Right lobe of liver (tissue), 6 donors: Measurements from ENCODE around the gene SEC23IP. TPM values are rescaled to one million over a fixed set of nuclear protein-coding genes. Genes with fewer than 3 reads are reported as not detected.

Source experiments
- ATAC-seq, 4 donors: fragments of 200-7000 bp; cut with Tn5 transposase; one replicate each; pipeline ENCODE4 v1.9.1; 2020; ENCODE audit warnings: mild to moderate bottlenecking in 4 of 4, moderate library complexity in 4 of 4
- DNase-seq, 3 donors: peaks; one replicate each; pipeline ENCODE4 v3.0.0-alpha.2; 2020
- H3K27ac ChIP-seq, 3 donors: fragments of 200-600 bp; one replicate each; pipeline ENCODE4 v1.8.0; 2022
- H3K27me3 ChIP-seq, 2 donors: fragments of 200-600 bp; one replicate each; pipeline ENCODE4 v1.8.0; 2022
- H3K36me3 ChIP-seq, 4 donors: fragments of 200-600 bp; sonication (generic) in 1 of 4; one replicate each; pipeline versions ENCODE4 v1.5.1 to v1.8.0; 2017 to 2022; ENCODE audit warnings: control low read depth in 1 of 4
- H3K4me1 ChIP-seq, 4 donors: fragments of 200-600 bp; sonication (generic) in 1 of 4; one replicate each; pipeline versions ENCODE4 v1.5.1 to v1.8.0; 2017 to 2022; ENCODE audit warnings: control low read depth in 1 of 4
- H3K4me3 ChIP-seq, 3 donors: fragments of 200-600 bp; one replicate each; pipeline ENCODE4 v1.8.0; 2022
- H3K9me3 ChIP-seq, 4 donors: fragments of 200-600 bp; sonication (generic) in 1 of 4; one replicate each; pipeline versions ENCODE4 v1.5.1 to v1.8.0; 2017 to 2022; ENCODE audit warnings: control low read depth in 1 of 4
- POLR2A ChIP-seq: fragments of 450-650 bp; IDR thresholded peaks from one replicate; pipeline ENCODE4 v1.6.1; 2017; ENCODE audit warnings: antibody characterized with exemption, mild to moderate bottlenecking
- WGBS: methylation state at CpG from one replicate; pipeline ENCODE4 v1.1.6; 2018; ENCODE audit warnings: low coverage, low lambda C conversion rate; ENCODE audit not compliant: insufficient coverage; ENCODE audit errors: missing lambda C conversion rate; 5-methylcytosine and 5-hydroxymethylcytosine counted together
- intact Hi-C, 2 donors: fragments of 100-400 bp; cut with DNase I; formaldehyde crosslinking; loops; one replicate each; pipeline versions ENCODE4 v1.11.2 to v1.14.1; 2022
- total RNA-seq, 6 experiments: library from RNA; depleted of rRNA in 2 of 6; stranded (reverse); fragments of >200 nt in 2 of 6; fragmentation: NEBNext Ultra II Directional in 3 of 6; extraction: Animal tissue kit (Norgen Biotek cat#: 25700) in 3 of 6; gene quantifications; one replicate each; pipeline versions ENCODE4 v1.1.0 to v1.2.4, GENCODE V29; 2016 to 2023
- TF ChIP-seq, protein P1 (sequence below), 4 donors: fragments of 200-600 bp in 3 of 4; fragments of 450-650 bp in 1 of 4; IDR thresholded peaks; one replicate each; pipeline versions ENCODE4 v1.5.1 to v1.8.0; 2016 to 2022; ENCODE audit warnings: antibody characterized with exemption in 4 of 4, mild to moderate bottlenecking in 2 of 4
- donor health status: DM: no; HTN: yes; CAD: no.
- donor health status: DM: no; HTN: no; CAD: no.
- donor health status: DM: no; HTN: no; CAD: no.
- donor health status: DM: no; HTN: yes; CAD: no.
- donor health status: DM: no; HTN: yes; CAD: no.

Gene SEC23IP
- total RNA-seq, 6 experiments from 2014 or later, result 22.2 to 34.9 (median 29.2) TPM

DNA sequence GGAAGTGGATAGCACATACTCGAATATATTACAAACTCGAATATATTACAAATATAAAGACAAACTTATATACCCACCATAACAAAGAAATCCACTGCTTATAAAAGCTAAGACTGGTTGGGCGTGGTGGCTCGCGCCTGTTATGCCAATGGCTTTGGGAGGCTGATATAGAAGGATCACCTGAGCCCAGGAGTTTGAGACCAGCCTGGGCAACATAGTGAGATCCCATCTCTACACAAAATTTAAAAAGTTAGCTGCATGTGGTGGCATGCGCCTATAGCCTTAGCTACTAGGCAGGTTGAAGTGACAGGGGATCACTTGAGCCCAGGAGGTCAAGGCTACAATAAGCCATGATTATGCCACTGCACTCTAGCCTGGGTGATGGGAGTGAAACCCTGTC lies 40.3 kb upstream of the SEC23IP start:
- intact Hi-C loops, result no loop called here
- H3K36me3 ChIP-seq, result peaks cover 0 to 64% (median 19%) of the 10 kb centered on the region in 4 donors
- 95% methylated on average over 6 of the region's 6 CpGs for WGBS

DNA sequence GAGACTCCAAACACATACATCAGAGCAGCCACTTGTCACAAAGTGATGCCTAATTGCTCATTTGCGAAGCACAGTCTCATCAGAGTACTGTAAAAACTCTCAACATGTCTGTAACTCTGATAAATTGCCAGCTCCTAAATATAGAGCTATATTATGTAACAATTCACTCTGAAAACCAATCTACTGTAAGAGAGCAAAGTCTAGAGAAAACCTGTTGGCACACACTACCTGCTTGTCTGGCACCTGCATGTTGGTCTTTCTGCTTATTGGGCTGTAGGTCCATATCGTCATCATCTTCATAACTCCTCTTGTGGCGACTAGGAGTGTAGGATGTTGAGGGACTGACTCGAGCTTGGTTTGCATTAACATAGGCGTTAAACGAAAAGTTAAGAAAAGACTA lies 39.7 kb upstream of the SEC23IP start:
- H3K36me3 ChIP-seq, result peaks cover 0 to 59% (median 15%) of the 10 kb centered on the region in 4 donors
- no peak overlapping the region for H3K4me3 ChIP-seq
- no peak overlapping the region for H3K27ac ChIP-seq
- no peaks in the 10 kb centered on the region for H3K9me3 ChIP-seq
- H3K4me1 ChIP-seq, result peaks cover 0 to under 1% (median 0%) of the 10 kb centered on the region in 4 donors
- DNase-seq (no peak), ATAC-seq (no peak)
- intact Hi-C loops, result no loop called here
- 93% methylated on average over 6 of the region's 6 CpGs for WGBS
- TF ChIP-seq, protein P1, sequence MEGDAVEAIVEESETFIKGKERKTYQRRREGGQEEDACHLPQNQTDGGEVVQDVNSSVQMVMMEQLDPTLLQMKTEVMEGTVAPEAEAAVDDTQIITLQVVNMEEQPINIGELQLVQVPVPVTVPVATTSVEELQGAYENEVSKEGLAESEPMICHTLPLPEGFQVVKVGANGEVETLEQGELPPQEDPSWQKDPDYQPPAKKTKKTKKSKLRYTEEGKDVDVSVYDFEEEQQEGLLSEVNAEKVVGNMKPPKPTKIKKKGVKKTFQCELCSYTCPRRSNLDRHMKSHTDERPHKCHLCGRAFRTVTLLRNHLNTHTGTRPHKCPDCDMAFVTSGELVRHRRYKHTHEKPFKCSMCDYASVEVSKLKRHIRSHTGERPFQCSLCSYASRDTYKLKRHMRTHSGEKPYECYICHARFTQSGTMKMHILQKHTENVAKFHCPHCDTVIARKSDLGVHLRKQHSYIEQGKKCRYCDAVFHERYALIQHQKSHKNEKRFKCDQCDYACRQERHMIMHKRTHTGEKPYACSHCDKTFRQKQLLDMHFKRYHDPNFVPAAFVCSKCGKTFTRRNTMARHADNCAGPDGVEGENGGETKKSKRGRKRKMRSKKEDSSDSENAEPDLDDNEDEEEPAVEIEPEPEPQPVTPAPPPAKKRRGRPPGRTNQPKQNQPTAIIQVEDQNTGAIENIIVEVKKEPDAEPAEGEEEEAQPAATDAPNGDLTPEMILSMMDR (IDR thresholded peaks at IDR 0.05), result no peak
- TF ChIP-seq POLR2A, result no peak
- no peaks in the 10 kb centered on the region for H3K27me3 ChIP-seq

More for the DNA sequence above, 40.3 kb upstream of the SEC23IP start:
- DNase-seq, result no peak
- no peak for ATAC-seq
- H3K4me3 ChIP-seq, result no peak overlapping the region
- no peak overlapping the region for H3K27ac ChIP-seq
- no peak for TF ChIP-seq POLR2A
- TF ChIP-seq, protein P1 (IDR thresholded peaks at IDR 0.05), result no peak
- H3K9me3 ChIP-seq, result no peaks in the 10 kb centered on the region
- H3K4me1 ChIP-seq, result no peaks in the 10 kb centered on the region
- no peaks in the 10 kb centered on the region for H3K27me3 ChIP-seq

DNA sequence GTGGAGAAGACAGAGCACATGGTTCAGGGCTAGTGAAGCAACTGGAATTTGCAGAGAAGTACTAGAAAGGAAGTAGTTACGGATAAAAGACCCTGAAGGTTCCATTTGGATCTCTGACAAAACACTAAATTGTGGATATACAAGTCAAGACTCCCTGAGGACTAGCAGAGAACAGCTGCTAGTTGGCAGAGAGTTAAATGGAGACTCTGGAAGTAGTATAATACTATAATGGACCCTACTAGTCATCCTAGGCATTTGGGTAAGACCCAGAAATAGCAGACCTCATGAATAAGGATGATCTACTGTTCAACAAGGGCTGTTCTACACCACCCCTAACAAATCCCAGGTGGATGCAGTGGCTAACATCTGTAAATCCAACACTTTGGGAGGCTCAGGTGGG lies 39.0 kb upstream of the SEC23IP start:
- no peak for ATAC-seq

DNA sequence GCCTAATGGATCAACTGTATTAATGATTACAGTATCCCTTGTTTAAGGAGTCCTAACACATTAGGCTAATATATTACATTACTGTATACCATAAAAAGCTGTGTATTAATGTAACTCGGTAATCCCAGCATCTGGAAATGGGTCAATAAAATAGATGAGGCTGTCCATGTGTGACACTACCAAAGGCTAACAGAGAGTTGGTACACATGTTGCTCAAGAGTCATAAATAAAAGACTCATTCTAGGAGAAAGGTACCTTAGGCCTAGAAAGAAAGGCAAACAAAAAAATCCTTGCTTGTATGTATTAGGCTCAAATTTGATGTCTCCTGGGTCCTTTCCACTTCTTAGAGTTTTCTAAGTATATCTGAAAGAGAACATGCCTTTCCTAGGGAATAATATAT lies 34.5 kb upstream of the SEC23IP start:
- H3K27ac ChIP-seq, result no peak overlapping the region
- peak; percentile 59 to 85 (median 75) for ATAC-seq
- H3K9me3 ChIP-seq, result no peaks in the 10 kb centered on the region
- H3K4me1 ChIP-seq, result peaks cover 0 to 8% (median 0%) of the 10 kb centered on the region in 4 donors
- H3K27me3 ChIP-seq, result no peaks in the 10 kb centered on the region
- intact Hi-C loops, result loop anchor here in 1 of 2 donors (5.0 kb wide), 1 partner anchor 171 kb away; no protein-coding TSS in a partner anchor
- H3K36me3 ChIP-seq, result peaks cover 0 to 23% (median 7%) of the 10 kb centered on the region in 4 donors
- no peak for TF ChIP-seq POLR2A
- TF ChIP-seq, protein P1 (IDR thresholded peaks at IDR 0.05), result no peak
- no peak overlapping the region for H3K4me3 ChIP-seq
- 17% methylated on average over 1 of the region's 1 CpG for WGBS
- no peak for DNase-seq

More for the DNA sequence above, 39.0 kb upstream of the SEC23IP start:
- whole genome bisulfite sequencing, result no CpG with 5 or more reads among the region's 1 CpG
- TF ChIP-seq, protein P1 (IDR thresholded peaks at IDR 0.05), result no peak
- no peak for TF ChIP-seq POLR2A
- H3K36me3 ChIP-seq, result peaks cover 0 to 54% (median 13%) of the 10 kb centered on the region in 4 donors
- no peaks in the 10 kb centered on the region for H3K9me3 ChIP-seq
- no peak overlapping the region for H3K4me3 ChIP-seq
- no peak overlapping the region for H3K27ac ChIP-seq
- H3K27me3 ChIP-seq, result no peaks in the 10 kb centered on the region
- DNase-seq, result no peak
- peaks cover 0 to 8% (median 0%) of the 10 kb centered on the region in 4 donors for H3K4me1 ChIP-seq
- intact Hi-C loops, result no loop called here
